ENCODE measurements around the gene NAPA. TPM values are rescaled to one million over a fixed set of nuclear protein-coding genes. Genes with fewer than 3 reads are reported as not detected.

Gene NAPA
- total and polyA plus RNA-seq, 10 of the 15 experiments (the other 5 are each of a cell fraction or from before 2014, with no cell fraction given) = 8.2 to 193 (median 102) TPM

DNA sequence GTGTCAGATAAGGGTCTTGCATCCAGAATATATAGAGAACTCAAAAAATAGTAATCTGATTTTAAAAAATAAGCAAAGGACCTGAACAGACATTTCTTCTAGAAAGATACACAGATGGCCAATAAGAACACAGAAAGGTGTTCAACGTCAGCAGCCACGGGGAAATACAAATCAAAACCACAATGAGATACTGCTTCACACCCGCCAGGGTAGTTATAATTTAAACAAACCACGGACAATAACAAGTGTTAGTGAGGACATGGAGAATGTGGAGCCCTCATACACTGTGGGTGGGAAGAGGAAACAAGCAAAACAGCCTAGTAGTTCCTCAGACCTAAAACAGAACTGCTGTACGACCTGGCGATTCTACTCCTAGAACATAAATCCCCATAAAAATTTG lies 26.7 kb upstream of the NAPA start (continued):
- TF ChIP-seq, protein P1, sequence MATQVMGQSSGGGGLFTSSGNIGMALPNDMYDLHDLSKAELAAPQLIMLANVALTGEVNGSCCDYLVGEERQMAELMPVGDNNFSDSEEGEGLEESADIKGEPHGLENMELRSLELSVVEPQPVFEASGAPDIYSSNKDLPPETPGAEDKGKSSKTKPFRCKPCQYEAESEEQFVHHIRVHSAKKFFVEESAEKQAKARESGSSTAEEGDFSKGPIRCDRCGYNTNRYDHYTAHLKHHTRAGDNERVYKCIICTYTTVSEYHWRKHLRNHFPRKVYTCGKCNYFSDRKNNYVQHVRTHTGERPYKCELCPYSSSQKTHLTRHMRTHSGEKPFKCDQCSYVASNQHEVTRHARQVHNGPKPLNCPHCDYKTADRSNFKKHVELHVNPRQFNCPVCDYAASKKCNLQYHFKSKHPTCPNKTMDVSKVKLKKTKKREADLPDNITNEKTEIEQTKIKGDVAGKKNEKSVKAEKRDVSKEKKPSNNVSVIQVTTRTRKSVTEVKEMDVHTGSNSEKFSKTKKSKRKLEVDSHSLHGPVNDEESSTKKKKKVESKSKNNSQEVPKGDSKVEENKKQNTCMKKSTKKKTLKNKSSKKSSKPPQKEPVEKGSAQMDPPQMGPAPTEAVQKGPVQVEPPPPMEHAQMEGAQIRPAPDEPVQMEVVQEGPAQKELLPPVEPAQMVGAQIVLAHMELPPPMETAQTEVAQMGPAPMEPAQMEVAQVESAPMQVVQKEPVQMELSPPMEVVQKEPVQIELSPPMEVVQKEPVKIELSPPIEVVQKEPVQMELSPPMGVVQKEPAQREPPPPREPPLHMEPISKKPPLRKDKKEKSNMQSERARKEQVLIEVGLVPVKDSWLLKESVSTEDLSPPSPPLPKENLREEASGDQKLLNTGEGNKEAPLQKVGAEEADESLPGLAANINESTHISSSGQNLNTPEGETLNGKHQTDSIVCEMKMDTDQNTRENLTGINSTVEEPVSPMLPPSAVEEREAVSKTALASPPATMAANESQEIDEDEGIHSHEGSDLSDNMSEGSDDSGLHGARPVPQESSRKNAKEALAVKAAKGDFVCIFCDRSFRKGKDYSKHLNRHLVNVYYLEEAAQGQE (IDR thresholded peaks at IDR 0.05; ENCODE audit: low read depth, low read length) = no peak
- TF ChIP-seq MAX (IDR thresholded peaks at IDR 0.05; ENCODE audit: low read depth, low read length) (no peak), KLF5 (IDR thresholded peaks at IDR 0.05; ENCODE audit: partially characterized antibody) (no peak), ASH2L (IDR thresholded peaks at IDR 0.05; ENCODE audit: borderline replicate concordance, low read depth) (no peak), CHD4 (IDR thresholded peaks at IDR 0.05) (no peak), RAD21 (IDR thresholded peaks at IDR 0.05; ENCODE audit: insufficient read depth, low read depth, low read length) (no peak), NFYB (IDR thresholded peaks at IDR 0.05; ENCODE audit: insufficient read depth, low read depth, low read length) (no peak), GABPA (IDR thresholded peaks at IDR 0.05; ENCODE audit: low read depth) (no peak), CEBPZ (IDR thresholded peaks at IDR 0.05; ENCODE audit: low read depth, low read length) (no peak), MTA2 (IDR thresholded peaks at IDR 0.05; ENCODE audit: low read depth) (peak; percentile 80; the same call in 1 of the 2 replicates), RUNX3 (IDR thresholded peaks at IDR 0.05; ENCODE audit: low read length) (peak; percentile 40; the same call in 1 of the 2 replicates), SREBF2 (IDR thresholded peaks at IDR 0.05; ENCODE audit: low read length) (no peak), STAT3 (IDR thresholded peaks at IDR 0.05; ENCODE audit: low read depth, low read length) (no peak)
- TF ChIP-seq, protein P2, sequence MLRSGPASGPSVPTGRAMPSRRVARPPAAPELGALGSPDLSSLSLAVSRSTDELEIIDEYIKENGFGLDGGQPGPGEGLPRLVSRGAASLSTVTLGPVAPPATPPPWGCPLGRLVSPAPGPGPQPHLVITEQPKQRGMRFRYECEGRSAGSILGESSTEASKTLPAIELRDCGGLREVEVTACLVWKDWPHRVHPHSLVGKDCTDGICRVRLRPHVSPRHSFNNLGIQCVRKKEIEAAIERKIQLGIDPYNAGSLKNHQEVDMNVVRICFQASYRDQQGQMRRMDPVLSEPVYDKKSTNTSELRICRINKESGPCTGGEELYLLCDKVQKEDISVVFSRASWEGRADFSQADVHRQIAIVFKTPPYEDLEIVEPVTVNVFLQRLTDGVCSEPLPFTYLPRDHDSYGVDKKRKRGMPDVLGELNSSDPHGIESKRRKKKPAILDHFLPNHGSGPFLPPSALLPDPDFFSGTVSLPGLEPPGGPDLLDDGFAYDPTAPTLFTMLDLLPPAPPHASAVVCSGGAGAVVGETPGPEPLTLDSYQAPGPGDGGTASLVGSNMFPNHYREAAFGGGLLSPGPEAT (IDR thresholded peaks at IDR 0.05; ENCODE audit: low read depth) = 0 out of 2 replicates have a peak, but pooled peaks have one; percentile 47
- TF ChIP-seq, protein P3, sequence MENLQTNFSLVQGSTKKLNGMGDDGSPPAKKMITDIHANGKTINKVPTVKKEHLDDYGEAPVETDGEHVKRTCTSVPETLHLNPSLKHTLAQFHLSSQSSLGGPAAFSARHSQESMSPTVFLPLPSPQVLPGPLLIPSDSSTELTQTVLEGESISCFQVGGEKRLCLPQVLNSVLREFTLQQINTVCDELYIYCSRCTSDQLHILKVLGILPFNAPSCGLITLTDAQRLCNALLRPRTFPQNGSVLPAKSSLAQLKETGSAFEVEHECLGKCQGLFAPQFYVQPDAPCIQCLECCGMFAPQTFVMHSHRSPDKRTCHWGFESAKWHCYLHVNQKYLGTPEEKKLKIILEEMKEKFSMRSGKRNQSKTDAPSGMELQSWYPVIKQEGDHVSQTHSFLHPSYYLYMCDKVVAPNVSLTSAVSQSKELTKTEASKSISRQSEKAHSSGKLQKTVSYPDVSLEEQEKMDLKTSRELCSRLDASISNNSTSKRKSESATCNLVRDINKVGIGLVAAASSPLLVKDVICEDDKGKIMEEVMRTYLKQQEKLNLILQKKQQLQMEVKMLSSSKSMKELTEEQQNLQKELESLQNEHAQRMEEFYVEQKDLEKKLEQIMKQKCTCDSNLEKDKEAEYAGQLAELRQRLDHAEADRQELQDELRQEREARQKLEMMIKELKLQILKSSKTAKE (IDR thresholded peaks at IDR 0.05; ENCODE audit: low read depth, poor library complexity, severe bottlenecking) = no peak
- TF ChIP-seq, protein P4, sequence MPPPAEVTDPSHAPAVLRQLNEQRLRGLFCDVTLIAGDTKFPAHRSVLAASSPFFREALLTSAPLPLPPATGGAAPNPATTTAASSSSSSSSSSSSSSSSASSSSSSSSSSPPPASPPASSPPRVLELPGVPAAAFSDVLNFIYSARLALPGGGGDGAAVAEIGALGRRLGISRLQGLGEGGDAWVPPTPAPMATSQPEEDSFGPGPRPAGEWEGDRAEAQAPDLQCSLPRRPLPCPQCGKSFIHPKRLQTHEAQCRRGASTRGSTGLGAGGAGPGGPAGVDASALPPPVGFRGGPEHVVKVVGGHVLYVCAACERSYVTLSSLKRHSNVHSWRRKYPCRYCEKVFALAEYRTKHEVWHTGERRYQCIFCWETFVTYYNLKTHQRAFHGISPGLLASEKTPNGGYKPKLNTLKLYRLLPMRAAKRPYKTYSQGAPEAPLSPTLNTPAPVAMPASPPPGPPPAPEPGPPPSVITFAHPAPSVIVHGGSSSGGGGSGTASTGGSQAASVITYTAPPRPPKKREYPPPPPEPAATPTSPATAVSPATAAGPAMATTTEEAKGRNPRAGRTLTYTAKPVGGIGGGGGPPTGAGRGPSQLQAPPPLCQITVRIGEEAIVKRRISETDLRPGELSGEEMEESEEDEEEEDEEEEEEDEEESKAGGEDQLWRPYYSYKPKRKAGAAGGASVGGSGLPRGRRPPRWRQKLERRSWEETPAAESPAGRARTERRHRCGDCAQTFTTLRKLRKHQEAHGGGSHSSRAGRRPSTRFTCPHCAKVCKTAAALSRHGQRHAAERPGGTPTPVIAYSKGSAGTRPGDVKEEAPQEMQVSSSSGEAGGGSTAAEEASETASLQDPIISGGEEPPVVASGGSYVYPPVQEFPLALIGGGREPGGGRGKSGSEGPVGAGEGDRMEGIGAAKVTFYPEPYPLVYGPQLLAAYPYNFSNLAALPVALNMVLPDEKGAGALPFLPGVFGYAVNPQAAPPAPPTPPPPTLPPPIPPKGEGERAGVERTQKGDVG (CRISPR knock-in tag; IDR thresholded peaks at IDR 0.05) = no peak

Data from GM12878 (cell line).